ENCODE measurements around the gene CHRM1.
"Not testable (repeated sequence)": the region's sequence is repeated elsewhere in the genome, so short reads cannot be mapped to it uniquely, and the experiment has no call there.

Gene CHRM1

GRCh38 chr11:62875698-62876478 is 45.3 kb downstream of the CHRM1 start:
- DNase-seq (ENCODE audit: low spot score) = no peak

- no peak for DNase-seq (ENCODE audit: low spot score)
Observed at GRCh38 chr11:62874851-62875250, 46.3 kb downstream of the CHRM1 start.

- no peak for DNase-seq (ENCODE audit: low spot score)
Observed at GRCh38 chr11:62865635-62866034, 55.5 kb downstream of the CHRM1 start.

DNA sequence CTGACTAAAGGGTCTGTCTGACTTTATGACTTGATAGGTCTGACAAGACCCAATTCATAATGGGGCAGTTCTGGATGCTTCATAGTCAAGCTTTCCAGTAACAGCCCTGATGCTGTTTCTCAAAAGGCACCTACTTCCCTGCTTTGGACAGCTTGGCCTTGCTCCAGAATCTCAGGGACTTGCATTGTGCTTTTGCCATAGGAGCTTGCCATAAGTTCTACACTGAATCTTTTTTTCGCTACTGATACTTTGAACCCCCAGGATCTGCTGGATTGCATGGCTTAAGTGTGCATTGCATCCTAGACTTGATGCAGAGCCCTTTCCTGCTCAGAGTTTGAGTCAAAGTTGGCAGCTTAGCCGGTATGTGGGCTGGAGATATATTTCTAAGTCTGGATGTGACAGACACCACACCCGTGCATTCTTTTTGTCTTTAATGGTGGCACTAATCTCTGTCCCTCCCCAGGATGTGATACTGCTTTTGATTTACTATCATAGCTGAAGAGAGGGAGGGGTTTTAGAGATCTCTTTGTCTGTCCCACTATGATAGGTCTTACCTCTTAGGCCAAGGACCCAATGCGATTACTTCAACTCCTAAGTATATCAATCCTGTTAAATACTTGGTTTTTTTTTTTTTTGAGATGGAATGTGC is 57.4 kb downstream of the CHRM1 start:
- DNase-seq (ENCODE audit: low spot score) = no peak

GRCh38 chr11:62861564-62862192 is 59.5 kb downstream of the CHRM1 start:
- not testable (repeated sequence) for DNase-seq (ENCODE audit: low spot score)

DNA sequence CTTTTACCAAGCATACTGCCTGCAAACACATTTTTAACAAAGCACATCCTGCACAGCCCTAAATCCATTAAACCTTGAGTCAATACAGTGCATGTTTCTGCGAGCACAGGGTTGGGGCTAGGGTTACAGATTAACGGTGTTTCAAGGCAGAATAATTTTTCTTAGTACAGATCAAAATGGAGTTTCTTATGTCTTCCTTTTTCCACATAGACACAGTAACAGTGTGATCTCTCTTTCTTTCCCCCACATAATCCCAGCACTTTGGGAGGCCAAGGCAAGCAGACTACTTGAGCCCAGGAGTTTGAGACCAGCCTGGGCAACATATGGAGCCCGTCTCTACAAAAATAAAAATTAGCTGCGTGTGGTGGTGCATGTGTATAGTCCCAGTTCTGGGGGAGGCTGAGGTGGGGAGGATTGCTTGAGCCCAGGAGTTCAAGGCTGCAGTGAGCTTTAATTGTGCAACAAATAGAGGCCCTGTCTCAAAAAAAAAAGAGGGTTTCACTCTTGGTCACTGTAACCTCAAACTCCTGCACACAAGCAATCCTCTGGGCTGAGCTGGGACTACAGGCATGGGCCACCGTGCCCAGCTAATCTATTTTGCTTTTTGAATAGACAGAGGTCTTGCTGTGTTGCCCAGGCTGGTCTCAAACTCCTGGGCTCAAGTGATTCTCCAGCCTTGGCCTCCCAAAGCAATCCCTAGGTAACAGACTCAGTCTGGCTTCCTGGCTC is 60.2 kb downstream of the CHRM1 start:
- no peak for DNase-seq (ENCODE audit: low spot score)

- not testable (repeated sequence) for DNase-seq (ENCODE audit: low spot score)
Observed at GRCh38 chr11:62859281-62859703, 61.9 kb downstream of the CHRM1 start.

Small RNAs within 50 kb of the gene (small RNA-seq; reads per million reads assigned to genes)
- gene RN7SL259P = 0 reads per million in 2 experiments
